Measurements from ENCODE around the gene MBOAT1. TPM values are rescaled to one million over a fixed set of nuclear protein-coding genes. Genes with fewer than 3 reads are reported as not detected.

Gene MBOAT1
- total RNA-seq, 1 donor from 2014 or later: 6.4 TPM

DNA sequence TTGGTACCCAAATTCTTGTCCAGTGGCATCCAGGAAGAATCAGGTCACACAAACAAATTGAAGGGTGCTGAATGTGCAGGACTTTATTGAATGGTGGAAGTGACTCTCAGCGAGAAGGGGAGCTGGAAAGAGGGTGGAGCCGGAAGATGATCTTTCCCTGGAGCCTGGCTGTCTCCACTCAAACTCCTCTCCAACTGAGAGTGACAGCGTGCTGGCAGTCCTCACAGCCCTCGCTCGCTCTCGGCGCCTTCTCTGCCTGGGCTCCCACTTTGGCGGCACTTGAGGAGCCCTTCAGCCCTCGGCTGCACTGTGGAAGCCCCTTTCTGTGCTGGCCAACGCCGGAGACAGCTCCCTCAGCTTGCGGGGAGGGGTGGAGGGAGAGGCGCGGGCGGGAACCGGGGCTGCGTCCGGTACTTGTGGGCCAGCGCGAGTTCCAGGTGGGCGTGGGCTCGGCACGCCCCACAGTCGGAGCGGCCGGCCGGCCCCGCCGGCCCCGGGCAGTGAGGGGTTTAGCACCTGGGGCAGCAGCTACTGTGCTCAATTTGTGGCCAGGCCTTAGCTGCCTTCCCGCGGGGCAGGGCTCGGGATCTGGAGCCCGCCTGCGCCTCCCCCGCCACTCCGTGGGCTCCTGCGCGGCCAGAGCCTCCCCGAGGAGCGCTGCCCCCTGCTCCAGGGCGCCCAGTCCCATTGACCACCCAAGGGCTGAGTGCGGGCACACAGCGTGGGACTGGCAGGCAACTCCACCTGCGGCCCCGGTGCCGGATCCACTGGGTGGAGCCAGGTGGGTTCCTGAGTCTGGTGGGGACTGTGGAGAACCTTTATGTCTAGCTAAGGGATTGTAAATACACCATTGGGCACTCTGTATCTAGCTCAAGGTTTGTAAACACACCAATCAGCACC, 26.7 kb upstream of the MBOAT1 start:
- Mint-ChIP-seq H3K9me3 (ENCODE audit: unreplicated experiment) (peaks cover 2% of the 10 kb centered on the region), H3K4me1 (ENCODE audit: low read depth, unreplicated experiment) (no peaks in the 10 kb centered on the region), H3K27me3 (ENCODE audit: low read depth, unreplicated experiment) (peaks cover 3% of the 10 kb centered on the region), H3K36me3 (ENCODE audit: low read depth, unreplicated experiment) (peaks cover 2% of the 10 kb centered on the region), H3K27ac (ENCODE audit: unreplicated experiment) (no peak overlapping the region), H3K4me3 (ENCODE audit: unreplicated experiment) (no peak overlapping the region)
- no peaks in the 10 kb centered on the region for H3K9me3 ChIP-seq (ENCODE audit: insufficient read depth, low read depth, low read length)
- no peaks in the 10 kb centered on the region for H4K20me1 ChIP-seq (ENCODE audit: insufficient read depth, low read length)
- TF ChIP-seq EZH2 (IDR thresholded peaks at IDR 0.05; ENCODE audit: insufficient read depth, low read length): no peak
- TF ChIP-seq, protein P1, sequence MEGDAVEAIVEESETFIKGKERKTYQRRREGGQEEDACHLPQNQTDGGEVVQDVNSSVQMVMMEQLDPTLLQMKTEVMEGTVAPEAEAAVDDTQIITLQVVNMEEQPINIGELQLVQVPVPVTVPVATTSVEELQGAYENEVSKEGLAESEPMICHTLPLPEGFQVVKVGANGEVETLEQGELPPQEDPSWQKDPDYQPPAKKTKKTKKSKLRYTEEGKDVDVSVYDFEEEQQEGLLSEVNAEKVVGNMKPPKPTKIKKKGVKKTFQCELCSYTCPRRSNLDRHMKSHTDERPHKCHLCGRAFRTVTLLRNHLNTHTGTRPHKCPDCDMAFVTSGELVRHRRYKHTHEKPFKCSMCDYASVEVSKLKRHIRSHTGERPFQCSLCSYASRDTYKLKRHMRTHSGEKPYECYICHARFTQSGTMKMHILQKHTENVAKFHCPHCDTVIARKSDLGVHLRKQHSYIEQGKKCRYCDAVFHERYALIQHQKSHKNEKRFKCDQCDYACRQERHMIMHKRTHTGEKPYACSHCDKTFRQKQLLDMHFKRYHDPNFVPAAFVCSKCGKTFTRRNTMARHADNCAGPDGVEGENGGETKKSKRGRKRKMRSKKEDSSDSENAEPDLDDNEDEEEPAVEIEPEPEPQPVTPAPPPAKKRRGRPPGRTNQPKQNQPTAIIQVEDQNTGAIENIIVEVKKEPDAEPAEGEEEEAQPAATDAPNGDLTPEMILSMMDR (IDR thresholded peaks at IDR 0.05; ENCODE audit: insufficient read depth, low read depth, low read length): no peak
- H2AFZ ChIP-seq (ENCODE audit: low read depth, low read length): no peak overlapping the region
- H3K27me3 ChIP-seq (ENCODE audit: insufficient read depth, low read length): no peaks in the 10 kb centered on the region
- H3K36me3 ChIP-seq (ENCODE audit: insufficient read depth, low read length): no peaks in the 10 kb centered on the region
- H3K79me2 ChIP-seq (ENCODE audit: insufficient read depth, low read length): no peaks in the 10 kb centered on the region
- no peaks in the 10 kb centered on the region for H3K4me1 ChIP-seq (ENCODE audit: insufficient read depth, low read length)
- no peak overlapping the region for H3K4me2 ChIP-seq (ENCODE audit: low read length)
- H3K27ac ChIP-seq (ENCODE audit: low read depth, low read length): no peak overlapping the region
- no peak for DNase-seq (ENCODE audit: low read depth)
- H3K4me3 ChIP-seq (ENCODE audit: insufficient read depth, low read depth, low read length): no peak overlapping the region
- no peak for FAIRE-seq
- H3K9ac ChIP-seq (ENCODE audit: low read length): no peak overlapping the region

- H3K4me1 ChIP-seq (ENCODE audit: insufficient read depth, low read length): no peaks in the 10 kb centered on the region
- Mint-ChIP-seq H3K4me1 (ENCODE audit: low read depth, unreplicated experiment) (no peaks in the 10 kb centered on the region), H3K4me3 (ENCODE audit: unreplicated experiment) (no peak overlapping the region), H3K27ac (ENCODE audit: unreplicated experiment) (no peak overlapping the region), H3K27me3 (ENCODE audit: low read depth, unreplicated experiment) (peaks cover 3% of the 10 kb centered on the region), H3K9me3 (ENCODE audit: unreplicated experiment) (peaks cover 3% of the 10 kb centered on the region), H3K36me3 (ENCODE audit: low read depth, unreplicated experiment) (no peaks in the 10 kb centered on the region)
- H3K4me3 ChIP-seq (ENCODE audit: insufficient read depth, low read depth, low read length): no peak overlapping the region
- no peak overlapping the region for H3K27ac ChIP-seq (ENCODE audit: low read depth, low read length)
- no peaks in the 10 kb centered on the region for H3K27me3 ChIP-seq (ENCODE audit: insufficient read depth, low read length)
- no peak overlapping the region for H3K9ac ChIP-seq (ENCODE audit: low read length)
- FAIRE-seq (no peak), DNase-seq (ENCODE audit: low read depth) (no peak)
- no peaks in the 10 kb centered on the region for H3K9me3 ChIP-seq (ENCODE audit: insufficient read depth, low read depth, low read length)
- H3K36me3 ChIP-seq (ENCODE audit: insufficient read depth, low read length): no peaks in the 10 kb centered on the region
- TF ChIP-seq, protein P1 (IDR thresholded peaks at IDR 0.05; ENCODE audit: insufficient read depth, low read depth, low read length): no peak
- TF ChIP-seq EZH2 (IDR thresholded peaks at IDR 0.05; ENCODE audit: insufficient read depth, low read length): no peak
- H3K4me2 ChIP-seq (ENCODE audit: low read length): no peak overlapping the region
- H4K20me1 ChIP-seq (ENCODE audit: insufficient read depth, low read length): no peaks in the 10 kb centered on the region
- H2AFZ ChIP-seq (ENCODE audit: low read depth, low read length): no peak overlapping the region
- H3K79me2 ChIP-seq (ENCODE audit: insufficient read depth, low read length): no peaks in the 10 kb centered on the region
Measured at GRCh38 chr6:20237677-20238460, 25.6 kb upstream of the MBOAT1 start.

All from astrocyte (in vitro differentiated cells and primary cell).